Activated CD4-positive, alpha-beta T cell treated with anti-CD3 and anti-CD28 coated beads, Interleukin-2, amount 50 U/mL, for 16 hours (primary cell): ENCODE data around the gene SPINDOC.
"Not testable (repeated sequence)": the region's sequence is repeated elsewhere in the genome, so short reads cannot be mapped to it uniquely, and the experiment has no call there.

Experiments
- DNase-seq: peaks from one replicate; pipeline ENCODE4 v3.0.0-alpha.2; 2020

SPINDOC gene

DNA sequence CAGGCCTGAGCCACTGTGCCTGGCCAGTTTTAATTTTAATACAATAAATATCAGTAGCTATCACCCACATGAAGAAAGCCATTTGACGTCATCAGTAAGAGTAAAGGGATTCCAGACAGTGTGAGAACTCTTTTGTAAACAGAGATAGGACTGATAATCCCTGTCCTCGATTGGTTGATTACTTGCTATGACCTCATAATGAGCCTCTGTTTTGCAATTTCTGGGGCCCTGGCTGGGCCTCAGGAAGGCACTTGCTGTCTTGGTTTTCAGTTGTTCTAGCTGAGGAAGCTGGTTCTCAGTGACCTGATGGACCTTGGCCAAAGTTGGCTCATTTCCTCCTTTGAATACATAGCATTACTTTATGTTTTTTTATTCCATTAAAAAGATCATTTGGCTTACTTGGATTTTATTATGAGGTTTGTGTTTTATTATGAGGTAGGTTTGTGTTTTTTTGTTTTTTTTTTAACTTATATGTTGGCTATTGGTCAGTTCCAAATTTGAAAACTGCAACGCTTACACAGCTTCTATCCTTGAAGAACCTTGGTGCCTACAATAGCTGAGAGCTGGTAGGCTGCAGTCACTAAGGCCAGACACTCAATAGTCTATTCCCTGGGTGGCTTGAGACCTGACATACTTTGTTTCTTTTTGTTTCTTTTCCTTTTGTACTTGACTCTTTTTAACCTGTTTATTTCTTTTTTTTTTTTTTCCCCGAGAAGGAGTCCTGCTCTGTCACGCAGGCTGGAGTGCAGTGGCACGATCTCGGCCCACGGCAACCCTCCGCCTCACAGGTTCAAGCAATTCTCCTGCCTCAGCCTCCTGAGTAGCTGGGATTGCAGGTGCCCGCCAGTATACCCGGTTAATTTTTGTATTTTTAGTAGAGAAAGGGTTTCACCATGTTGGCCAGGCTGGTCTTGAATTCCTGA lies 45.6 kb downstream of the SPINDOC start:
- DNase-seq: no peak

DNA sequence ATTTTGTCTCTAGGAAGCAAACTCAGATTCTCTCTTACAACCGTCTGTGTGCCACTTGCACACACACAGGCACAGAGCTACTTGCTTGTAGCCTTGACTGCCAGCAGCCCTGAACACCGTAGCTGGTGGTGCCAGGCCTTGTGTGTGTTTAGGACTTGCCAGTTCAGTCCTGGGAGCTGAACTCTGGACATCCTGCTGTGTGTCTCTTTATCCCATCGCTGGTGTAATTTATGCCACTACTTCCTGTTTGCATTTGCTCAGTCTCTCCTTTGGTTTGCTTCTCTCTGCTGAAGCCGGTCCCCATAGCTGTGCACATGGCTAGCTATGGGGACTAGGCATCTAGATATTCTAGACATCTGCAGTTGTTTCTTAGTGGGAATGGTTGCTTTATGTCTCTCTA lies 49.7 kb downstream of the SPINDOC start:
- no peak for DNase-seq

- DNase-seq: not testable (repeated sequence)
Measured at GRCh38 chr11:63863620-63864019, 50.4 kb downstream of the SPINDOC start.

DNA sequence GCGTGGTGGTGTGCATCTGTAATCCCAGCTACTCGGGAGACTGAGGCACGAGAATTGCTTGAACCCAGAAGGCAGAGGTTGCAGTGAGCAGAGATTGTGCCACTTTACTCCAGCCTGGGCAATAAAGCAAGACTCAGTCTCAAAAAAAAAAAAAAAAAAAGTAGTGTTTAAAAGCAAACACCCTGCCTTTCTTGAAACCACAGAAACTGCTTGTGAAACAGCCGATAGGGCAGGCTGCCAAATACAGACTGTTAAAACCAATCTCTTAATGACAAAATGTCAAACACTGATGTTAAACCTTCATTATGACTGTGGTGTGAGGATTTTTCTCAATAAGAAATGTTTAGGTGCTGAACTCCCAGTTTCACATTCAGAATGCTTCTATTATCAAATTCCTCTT lies 53.0 kb downstream of the SPINDOC start:
- DNase-seq: peak; percentile 92

GRCh38 chr11:63867511-63867910 lies 54.3 kb downstream of the SPINDOC start:
- no peak for DNase-seq

- no peak for DNase-seq
Measured at GRCh38 chr11:63868399-63869064, 55.3 kb downstream of the SPINDOC start.

- no peak for DNase-seq
Measured at GRCh38 chr11:63869171-63869591, 55.9 kb downstream of the SPINDOC start.

- peak; percentile 63 for DNase-seq
Measured at GRCh38 chr11:63869683-63870082, 56.4 kb downstream of the SPINDOC start.

DNA sequence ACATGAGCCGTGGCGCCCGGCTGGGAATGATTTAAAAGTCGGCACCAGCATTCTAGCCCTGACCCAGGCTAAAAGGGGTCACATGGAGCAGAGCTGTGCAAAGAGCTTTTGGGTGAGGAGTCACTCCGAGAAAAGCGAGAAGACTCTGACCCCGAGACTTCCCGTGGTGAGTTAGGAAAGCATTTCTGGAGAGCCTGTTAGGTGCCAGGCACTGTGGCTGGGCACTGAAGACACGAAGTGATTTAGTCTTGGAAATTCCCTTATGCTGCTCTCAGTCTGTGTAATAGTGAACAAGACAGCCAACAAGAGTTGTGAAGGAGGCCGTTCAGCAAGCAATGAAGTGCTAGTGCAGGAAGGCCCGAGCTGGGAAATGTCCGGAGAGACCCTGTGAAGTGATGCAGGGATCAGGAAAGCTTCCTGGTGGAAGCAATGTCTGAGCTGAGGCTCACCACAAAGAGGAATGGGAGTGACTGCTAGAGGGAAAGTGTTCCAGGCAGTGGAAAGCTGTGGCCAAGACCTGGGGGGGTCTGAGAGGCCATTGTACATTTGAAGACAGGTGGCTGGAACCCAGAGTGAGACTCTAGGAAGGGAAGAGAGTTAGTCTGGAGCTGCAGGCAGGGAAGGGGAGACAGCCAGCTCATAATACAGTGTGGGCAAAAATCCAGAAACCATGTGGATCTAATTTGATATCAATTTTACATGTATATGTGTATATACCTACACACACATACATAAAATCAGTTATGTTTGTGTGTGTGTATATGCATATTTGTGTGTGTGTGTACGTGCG lies 57.3 kb downstream of the SPINDOC start:
- peak; percentile 49 for DNase-seq

DNA sequence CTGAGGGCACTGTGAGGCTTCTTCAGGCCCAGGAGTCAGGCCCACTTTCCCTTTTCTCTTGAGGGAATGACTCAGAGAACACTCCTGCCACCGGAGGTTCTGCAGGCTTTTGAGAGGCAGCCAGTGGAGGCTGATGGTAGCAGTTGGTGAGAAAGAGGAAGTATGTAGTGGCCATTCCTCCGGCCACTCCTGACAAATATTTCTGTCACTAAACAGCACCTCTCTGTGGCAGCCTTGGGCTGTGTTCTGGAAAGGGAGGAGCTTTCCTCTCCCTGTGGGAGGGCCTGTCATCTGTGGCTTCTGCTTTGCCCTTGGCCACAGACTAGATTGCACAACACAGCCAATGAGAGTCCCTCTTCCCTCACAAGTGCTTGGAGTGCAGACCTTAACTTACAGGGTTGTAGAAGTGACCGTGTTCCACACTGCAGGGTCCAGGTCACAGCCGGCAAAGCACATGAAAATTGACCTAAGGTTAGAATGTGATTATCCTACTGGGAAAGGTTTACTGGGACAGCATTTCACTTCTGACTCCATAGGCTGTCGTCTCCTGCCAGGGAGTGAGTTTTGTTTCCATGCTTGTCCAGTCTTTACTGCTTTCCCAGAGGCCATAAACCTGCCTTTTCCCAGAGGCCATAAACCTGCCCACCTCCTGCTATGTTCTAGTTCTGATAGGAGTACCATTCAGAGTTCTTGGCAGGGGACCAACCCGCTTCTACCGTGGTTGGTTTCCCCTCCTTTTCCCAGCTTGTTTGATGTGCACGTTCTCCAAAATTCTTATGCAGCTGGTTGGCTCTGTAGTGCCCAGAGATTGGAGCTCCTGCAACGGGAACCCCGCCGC lies 58.9 kb downstream of the SPINDOC start:
- peak; percentile 70 for DNase-seq

GRCh38 chr11:63872800-63873197 lies 59.5 kb downstream of the SPINDOC start:
- DNase-seq: no peak

GRCh38 chr11:63873311-63873710 lies 60.1 kb downstream of the SPINDOC start:
- no peak for DNase-seq

GRCh38 chr11:63874511-63874910 lies 61.3 kb downstream of the SPINDOC start:
- DNase-seq: no peak

DNA sequence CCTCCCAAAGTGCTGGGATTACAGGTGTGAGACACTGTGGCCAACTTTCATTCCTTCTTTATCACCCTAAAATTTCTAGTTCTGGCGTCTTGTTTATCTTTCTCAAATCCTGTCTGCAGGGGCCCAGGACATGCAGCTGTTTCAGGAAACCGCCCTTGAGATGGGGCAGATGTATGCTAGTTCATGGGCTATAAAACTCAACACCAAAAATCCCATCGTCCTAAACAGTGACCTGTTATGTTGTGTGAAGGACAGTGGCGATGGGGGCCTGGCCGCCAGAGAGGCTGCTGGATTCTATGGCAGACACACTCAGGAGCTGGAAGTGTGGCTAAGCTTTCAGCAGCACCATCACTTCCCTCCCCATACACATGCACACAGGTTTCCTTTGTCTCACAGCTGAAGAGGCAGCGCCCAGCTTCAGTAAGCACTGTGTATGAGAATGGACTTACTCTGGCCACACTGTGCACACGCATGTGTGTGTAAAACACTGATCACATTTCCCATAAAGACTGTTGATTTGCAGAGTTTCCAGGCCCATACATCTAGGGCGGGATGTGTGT lies 62.3 kb downstream of the SPINDOC start:
- no peak for DNase-seq

GRCh38 chr11:63876616-63877015 lies 63.4 kb downstream of the SPINDOC start:
- no peak for DNase-seq
